ENCODE results near the gene PRKG1.

GRCh38 chr10:51302316-51302715, 228.0 kb downstream of the PRKG1 start:
- no peak for TF ChIP-seq POLR2AphosphoS5 (IDR thresholded peaks at IDR 0.05; ENCODE audit: low read depth, low read length)
- no peak for TF ChIP-seq POLR2A (IDR thresholded peaks at IDR 0.05; ENCODE audit: low read depth, low read length)
